Measurements from ENCODE around the gene NFATC1.

NFATC1 gene

DNA sequence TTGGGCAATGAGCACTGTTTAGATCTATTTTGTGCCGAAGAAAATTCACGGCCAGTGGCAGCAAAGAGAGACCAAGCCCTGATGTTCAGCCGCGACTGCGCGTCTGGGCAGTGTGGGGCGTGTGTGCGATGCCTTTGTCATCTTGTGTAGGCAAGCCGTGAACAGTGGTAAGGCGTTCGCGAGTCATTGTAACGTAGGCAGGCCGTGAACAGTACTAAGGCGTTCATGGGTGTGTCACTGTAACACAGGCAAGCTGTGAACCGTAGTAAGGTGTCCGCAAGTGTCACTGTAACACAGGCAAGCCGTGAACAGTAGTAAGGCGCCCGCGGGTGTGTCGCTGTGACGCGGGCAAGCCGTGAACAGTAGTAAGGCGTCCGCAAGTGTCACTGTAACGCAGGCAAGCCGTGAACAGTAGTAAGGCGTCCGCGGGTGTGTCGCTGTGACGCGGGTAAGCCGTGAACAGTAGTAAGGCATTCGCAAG lies 99.9 kb downstream of the NFATC1 start:
- Histone ChIP-seq H3K4me3 (peak overlapping the region in 7 of 10 experiments; percentile 22 to 63 (median 45); a peak in 9 of 20 replicates), H4K20me1 (peaks cover 0 to 6% (median 0%) of the 10 kb centered on the region in 11 experiments; a peak in 4 of 22 replicates), H3K36me3 (peaks cover 5 to 34% (median 22%) of the 10 kb centered on the region in 11 experiments; a peak in 18 of 22 replicates), H3K4me2 (peak overlapping the region; percentile 81 to 99 (median 92)), H3K4me1 (peaks cover 35 to 73% (median 65%) of the 10 kb centered on the region in 10 experiments), H3K27ac (peak overlapping the region in 9 of 11 experiments; percentile 68 to 90 (median 82); a peak in 18 of 22 replicates), H3K9ac (peak overlapping the region in 9 of 11 experiments; percentile 55 to 79 (median 73); a peak in 17 of 22 replicates), H3K27me3 (peaks cover 0 to 11% (median 0%) of the 10 kb centered on the region in 11 experiments; a peak in 2 of 22 replicates), H3K9me3 (replicated peaks in 1 of 11) (peaks cover 24 to 40% (median 33%) of the 10 kb centered on the region in 11 experiments)
- TF ChIP-seq Cebpa-rat (IDR thresholded peaks at IDR 0.05), result no peak

- Histone ChIP-seq H3K9ac (peak overlapping the region in 9 of 11 experiments; percentile 55 to 79 (median 73); a peak in 18 of 22 replicates), H4K20me1 (peaks cover 0 to 4% (median 0%) of the 10 kb centered on the region in 11 experiments; a peak in 3 of 22 replicates), H3K36me3 (peaks cover 5 to 33% (median 22%) of the 10 kb centered on the region in 11 experiments; a peak in 18 of 22 replicates), H3K4me3 (peak overlapping the region; percentile 13 to 63 (median 44); a peak in 19 of 20 replicates), H3K9me3 (replicated peaks in 1 of 11) (peaks cover 28 to 42% (median 37%) of the 10 kb centered on the region in 11 experiments), H3K27ac (peak overlapping the region in 9 of 11 experiments; percentile 68 to 90 (median 82); a peak in 18 of 22 replicates), H3K27me3 (peaks cover 0 to 11% (median 0%) of the 10 kb centered on the region in 11 experiments; a peak in 2 of 22 replicates), H3K4me1 (peaks cover 35 to 65% (median 57%) of the 10 kb centered on the region in 10 experiments), H3K4me2 (peak overlapping the region; percentile 81 to 99 (median 92))
- no peak for TF ChIP-seq Cebpa-rat (IDR thresholded peaks at IDR 0.05)
Observed at GRCh38 chr18:79496237-79496977, 100.7 kb downstream of the NFATC1 start.

DNA sequence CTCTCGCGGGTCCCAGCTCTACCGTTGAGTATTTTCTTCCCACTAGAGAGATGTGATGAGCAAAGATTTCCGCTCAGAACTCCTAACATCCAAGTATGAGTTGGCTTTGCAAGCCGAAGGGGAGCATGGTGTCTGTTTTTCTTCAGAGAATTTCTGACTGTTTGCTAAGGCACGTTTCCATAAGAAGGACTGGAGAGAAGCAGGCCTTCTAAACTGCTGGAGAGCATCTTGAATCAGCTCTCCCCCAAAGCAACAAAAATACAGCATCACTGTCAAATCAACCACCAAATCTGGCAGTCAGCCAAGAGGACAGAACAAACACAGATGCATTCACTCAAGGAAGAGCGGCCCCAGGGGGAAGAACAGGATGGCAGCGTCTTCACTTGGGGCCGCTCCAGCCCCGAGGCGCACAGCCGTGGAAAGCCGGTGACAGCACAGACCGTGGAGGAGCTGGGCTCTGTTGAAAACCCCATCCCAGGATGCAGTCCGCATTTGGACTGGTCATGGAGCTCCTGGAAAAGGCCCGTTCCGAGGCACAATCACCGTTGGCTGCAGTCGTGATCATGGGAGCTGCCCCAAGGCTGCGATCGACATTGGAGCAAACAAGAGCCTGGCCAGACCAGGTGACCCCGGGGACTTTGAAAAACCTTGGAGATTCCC lies 101.4 kb downstream of the NFATC1 start:
- Histone ChIP-seq H4K20me1 (peaks cover 0 to 4% (median 0%) of the 10 kb centered on the region in 11 experiments; a peak in 3 of 22 replicates), H3K36me3 (peaks cover 5 to 31% (median 22%) of the 10 kb centered on the region in 11 experiments; a peak in 18 of 22 replicates), H3K9me3 (replicated peaks in 1 of 11) (peaks cover 28 to 42% (median 37%) of the 10 kb centered on the region in 11 experiments), H3K9ac (peak overlapping the region in 9 of 11 experiments; percentile 55 to 79 (median 73); a peak in 17 of 22 replicates), H3K4me1 (peaks cover 35 to 58% (median 50%) of the 10 kb centered on the region in 10 experiments), H3K4me3 (peak overlapping the region in 8 of 10 experiments; percentile 36 to 63 (median 46); a peak in 15 of 20 replicates), H3K4me2 (peak overlapping the region; percentile 81 to 99 (median 92)), H3K27me3 (peaks cover 0 to 11% (median 0%) of the 10 kb centered on the region in 11 experiments; a peak in 2 of 22 replicates), H3K27ac (peak overlapping the region in 9 of 11 experiments; percentile 68 to 90 (median 82); a peak in 18 of 22 replicates)
- TF ChIP-seq Cebpa-rat (IDR thresholded peaks at IDR 0.05), result no peak

- Histone ChIP-seq H3K9me3 (replicated peaks in 1 of 11) (peaks cover 28 to 42% (median 37%) of the 10 kb centered on the region in 11 experiments), H3K9ac (peak overlapping the region in 9 of 11 experiments; percentile 55 to 79 (median 73); a peak in 17 of 22 replicates), H3K4me1 (peaks cover 35 to 54% (median 49%) of the 10 kb centered on the region in 10 experiments), H3K4me2 (peak overlapping the region; percentile 81 to 99 (median 92)), H3K27me3 (peaks cover 0 to 11% (median 0%) of the 10 kb centered on the region in 11 experiments; a peak in 2 of 22 replicates), H3K27ac (peak overlapping the region in 9 of 11 experiments; percentile 68 to 90 (median 82); a peak in 17 of 22 replicates), H4K20me1 (peaks cover 0 to 4% (median 0%) of the 10 kb centered on the region in 11 experiments; a peak in 3 of 22 replicates), H3K36me3 (peaks cover 5 to 31% (median 22%) of the 10 kb centered on the region in 11 experiments; a peak in 18 of 22 replicates), H3K4me3 (peak overlapping the region in 7 of 10 experiments; percentile 34 to 63 (median 47); a peak in 11 of 20 replicates)
- TF ChIP-seq Cebpa-rat (IDR thresholded peaks at IDR 0.05), result no peak
Observed at GRCh38 chr18:79497638-79498081, 101.9 kb downstream of the NFATC1 start.

DNA sequence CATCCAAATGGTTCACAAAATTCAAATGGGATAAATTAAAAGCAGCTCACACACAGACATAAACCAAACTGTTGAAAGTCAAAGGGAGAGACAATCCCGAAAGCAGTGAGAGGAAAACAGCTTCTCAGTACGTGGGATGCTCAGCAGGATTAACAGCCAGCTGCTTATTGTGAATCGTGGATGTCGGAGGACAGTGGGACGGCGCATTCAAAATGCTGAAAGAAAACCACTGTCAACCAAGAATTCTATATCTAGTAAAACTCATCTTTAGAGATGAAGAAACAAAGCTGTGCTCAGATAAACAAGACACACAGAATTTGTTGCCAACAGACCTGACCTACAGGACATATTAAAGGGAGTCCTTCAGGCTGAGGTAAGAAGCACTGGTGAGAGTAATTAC lies 102.9 kb downstream of the NFATC1 start:
- H3K9me3 ChIP-seq (replicated peaks in 1 of 11), result peaks cover 28 to 35% (median 31%) of the 10 kb centered on the region in 11 experiments
- H3K27me3 ChIP-seq, result peaks cover 0 to 11% (median 0%) of the 10 kb centered on the region in 11 experiments; a peak in 2 of 22 replicates
- H3K27ac ChIP-seq, result no peak overlapping the region
- H3K4me1 ChIP-seq, result peaks cover 43 to 55% (median 49%) of the 10 kb centered on the region in 10 experiments
- no peak for TF ChIP-seq Cebpa-rat (IDR thresholded peaks at IDR 0.05)
- H4K20me1 ChIP-seq, result peaks cover 0 to 9% (median 0%) of the 10 kb centered on the region in 11 experiments; a peak in 4 of 22 replicates
- H3K9ac ChIP-seq, result no peak overlapping the region
- peaks cover 5 to 23% (median 15%) of the 10 kb centered on the region in 11 experiments; a peak in 18 of 22 replicates for H3K36me3 ChIP-seq
- H3K4me3 ChIP-seq, result no peak overlapping the region; a peak in 1 of 20 replicates
- H3K4me2 ChIP-seq, result peak overlapping the region in 2 of 11 experiments; percentile 81 to 97; a peak in 1 of 22 replicates

DNA sequence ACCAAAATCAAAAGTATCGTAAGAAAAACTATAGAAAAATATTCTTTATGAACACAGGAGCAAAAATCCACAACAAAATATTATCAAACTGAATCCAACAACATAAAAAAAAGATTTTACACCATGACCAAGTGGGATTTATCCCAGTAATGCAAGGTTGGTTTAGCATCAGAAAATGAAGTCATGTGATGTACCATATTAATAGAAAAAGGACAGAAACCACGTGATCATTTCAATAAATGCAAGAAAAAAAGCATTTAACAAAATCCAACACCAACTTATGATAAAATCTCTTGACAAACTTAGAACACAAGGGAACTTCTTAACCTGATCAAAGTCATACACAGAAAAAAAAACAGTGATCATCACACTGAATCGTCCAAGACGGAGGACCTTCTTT lies 105.3 kb downstream of the NFATC1 start:
- no peak overlapping the region for H3K4me2 ChIP-seq

GRCh38 chr18:79502782-79503181 lies 107.1 kb downstream of the NFATC1 start:
- no peak for TF ChIP-seq Cebpa-rat (IDR thresholded peaks at IDR 0.05)
- Histone ChIP-seq H4K20me1 (peaks cover 0 to 36% (median 7%) of the 10 kb centered on the region in 11 experiments; a peak in 8 of 22 replicates), H3K9me3 (replicated peaks in 1 of 11) (peaks cover 27 to 30% (median 28%) of the 10 kb centered on the region in 11 experiments), H3K9ac (no peak overlapping the region), H3K27ac (no peak overlapping the region), H3K4me2 (peak overlapping the region in 5 of 11 experiments; percentile 0 to 25 (median 13); a peak in 4 of 22 replicates), H3K4me1 (peaks cover 40 to 51% (median 48%) of the 10 kb centered on the region in 10 experiments), H3K36me3 (peaks cover 0 to 18% (median 11%) of the 10 kb centered on the region in 11 experiments; a peak in 11 of 22 replicates), H3K4me3 (no peak overlapping the region), H3K27me3 (no peaks in the 10 kb centered on the region)

More for the DNA sequence above, 105.3 kb downstream of the NFATC1 start:
- Histone ChIP-seq H3K9ac (no peak overlapping the region), H4K20me1 (peaks cover 0 to 20% (median 3%) of the 10 kb centered on the region in 11 experiments; a peak in 9 of 22 replicates), H3K4me1 (peaks cover 40 to 51% (median 48%) of the 10 kb centered on the region in 10 experiments), H3K27ac (no peak overlapping the region), H3K36me3 (peaks cover 0 to 18% (median 11%) of the 10 kb centered on the region in 11 experiments; a peak in 11 of 22 replicates), H3K27me3 (peaks cover 0 to 7% (median 0%) of the 10 kb centered on the region in 11 experiments; a peak in 1 of 22 replicates), H3K9me3 (replicated peaks in 1 of 11) (peaks cover 27 to 30% (median 28%) of the 10 kb centered on the region in 11 experiments), H3K4me3 (no peak overlapping the region)
- no peak for TF ChIP-seq Cebpa-rat (IDR thresholded peaks at IDR 0.05)

All from BLaER1 treated with 17β-estradiol and CSF1 and Interleukin-3, amounts not matched to agents 10 nM and 100 nM (cell line).